NCI-H510A (cell line): ENCODE results near the gene SELENOO.
A peak's percentile ranks its signal among the peaks of the same experiment; 100 is the strongest.

Source experiments
- DNase-seq: peaks from one replicate; lab custom pipeline; 2025; lab: John Stamatoyannopoulos, UW

The SELENOO gene

DNA sequence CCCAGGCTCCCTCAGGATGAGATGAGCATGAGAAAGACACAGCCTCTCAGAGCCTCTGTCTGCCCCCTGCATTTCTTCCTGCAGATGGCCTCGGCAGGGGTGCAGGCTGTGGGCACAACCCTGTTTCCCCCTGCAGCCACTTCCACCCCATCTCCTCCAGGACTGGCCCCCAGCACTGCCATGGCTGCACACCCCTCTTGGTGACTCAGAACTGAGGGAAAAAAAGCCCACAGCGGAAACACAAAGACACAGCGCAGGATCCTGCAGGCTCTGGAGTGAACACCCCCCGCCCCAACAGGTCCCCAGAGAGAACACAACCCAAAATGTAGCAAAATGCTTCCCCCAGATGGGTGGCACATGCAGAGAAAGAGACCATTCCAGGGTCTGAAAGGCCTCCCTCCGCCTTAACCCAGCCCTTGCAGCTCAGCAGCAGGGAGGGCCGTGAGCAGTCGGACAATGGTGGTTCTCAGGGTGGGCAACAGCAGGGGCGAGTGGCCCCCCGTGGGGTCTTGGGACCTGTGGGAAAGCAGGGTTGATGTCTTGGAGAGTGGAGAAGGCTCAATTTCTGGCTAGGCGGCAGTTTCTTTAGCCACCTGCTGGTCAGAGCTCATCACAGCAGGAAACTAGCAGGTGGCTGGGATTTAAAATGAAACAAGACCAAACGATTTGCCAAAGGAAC is 36.1 kb downstream of the SELENOO start:
- no peak for DNase-seq

DNA sequence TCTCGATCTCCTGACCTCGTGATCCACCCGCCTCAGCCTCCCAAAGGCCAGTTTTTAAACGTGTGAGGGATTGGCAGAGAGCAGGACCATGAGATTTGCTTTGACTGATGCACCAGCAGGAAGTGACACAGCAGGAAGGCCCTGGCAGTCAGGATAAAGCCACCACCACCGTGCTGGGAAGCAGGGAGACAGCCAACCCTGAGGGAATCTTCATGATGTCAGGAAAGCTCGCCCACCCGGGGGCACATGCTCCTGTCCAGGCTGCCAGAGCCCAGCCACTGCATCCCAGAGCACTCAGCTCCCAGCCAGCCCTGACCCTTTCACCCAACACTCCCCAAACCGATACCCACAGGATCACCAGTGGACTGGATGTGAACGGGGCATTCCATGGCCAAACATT is 37.9 kb downstream of the SELENOO start:
- DNase-seq, result no peak

DNA sequence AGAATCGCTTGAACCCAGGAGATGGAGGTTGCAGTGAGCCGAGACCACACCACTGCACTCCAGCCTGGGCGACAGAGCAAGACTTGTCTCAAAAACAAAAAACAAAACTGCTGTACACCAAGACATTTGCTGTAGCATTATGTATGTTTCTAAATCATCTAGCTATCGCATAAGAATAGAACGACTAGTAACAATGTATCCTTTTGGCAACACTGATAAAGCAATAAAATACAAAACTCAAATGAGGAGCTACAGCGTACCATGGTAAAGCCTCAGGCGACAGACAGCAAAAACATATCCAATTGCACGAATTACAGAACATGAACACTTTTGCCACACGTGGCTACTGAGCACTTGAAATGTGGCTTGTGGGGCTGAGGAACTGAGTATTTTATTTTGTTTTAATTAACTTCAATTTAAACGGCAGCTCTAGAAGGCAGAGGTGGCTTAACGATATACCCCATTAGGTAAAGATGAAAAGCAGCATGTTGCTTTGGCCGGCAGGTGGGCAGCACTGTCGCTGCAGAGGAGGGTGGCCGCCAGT is 41.7 kb downstream of the SELENOO start:
- no peak for DNase-seq

DNA sequence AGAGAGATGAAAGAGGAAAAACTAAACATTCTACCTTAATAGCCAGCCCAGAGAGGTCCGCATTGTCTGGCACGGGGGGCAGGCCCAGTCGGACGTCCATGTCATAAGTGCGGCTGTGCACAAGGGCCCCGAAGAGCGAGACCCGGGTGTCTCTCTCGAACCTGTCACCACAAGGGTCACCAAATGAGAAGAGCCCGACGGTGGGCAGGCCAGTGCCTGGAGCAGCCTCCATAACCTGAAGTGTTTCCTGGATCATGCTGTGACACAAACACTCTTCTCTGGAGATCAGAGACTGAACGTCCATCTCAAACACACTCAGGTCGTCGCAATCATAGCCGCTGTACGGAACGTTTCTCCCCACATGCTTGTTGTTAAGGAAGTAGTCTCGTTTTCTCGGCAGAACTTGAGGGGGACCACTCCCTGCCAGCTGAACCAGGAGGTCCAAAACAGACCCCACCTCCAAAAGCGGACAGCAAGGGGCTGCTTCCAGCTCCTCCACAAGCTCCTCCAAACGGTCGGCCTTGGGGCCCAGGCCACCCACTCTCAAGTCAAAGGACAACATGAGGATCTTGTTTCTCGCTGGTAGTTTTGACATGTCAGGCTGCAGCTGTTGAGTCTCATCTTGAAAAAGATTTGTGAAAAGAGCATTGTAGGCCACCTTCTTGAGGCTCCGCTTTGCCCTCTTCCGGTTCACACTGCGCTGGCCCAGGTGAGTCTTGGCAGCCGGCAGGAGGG is 43.0 kb downstream of the SELENOO start:
- no peak for DNase-seq

DNA sequence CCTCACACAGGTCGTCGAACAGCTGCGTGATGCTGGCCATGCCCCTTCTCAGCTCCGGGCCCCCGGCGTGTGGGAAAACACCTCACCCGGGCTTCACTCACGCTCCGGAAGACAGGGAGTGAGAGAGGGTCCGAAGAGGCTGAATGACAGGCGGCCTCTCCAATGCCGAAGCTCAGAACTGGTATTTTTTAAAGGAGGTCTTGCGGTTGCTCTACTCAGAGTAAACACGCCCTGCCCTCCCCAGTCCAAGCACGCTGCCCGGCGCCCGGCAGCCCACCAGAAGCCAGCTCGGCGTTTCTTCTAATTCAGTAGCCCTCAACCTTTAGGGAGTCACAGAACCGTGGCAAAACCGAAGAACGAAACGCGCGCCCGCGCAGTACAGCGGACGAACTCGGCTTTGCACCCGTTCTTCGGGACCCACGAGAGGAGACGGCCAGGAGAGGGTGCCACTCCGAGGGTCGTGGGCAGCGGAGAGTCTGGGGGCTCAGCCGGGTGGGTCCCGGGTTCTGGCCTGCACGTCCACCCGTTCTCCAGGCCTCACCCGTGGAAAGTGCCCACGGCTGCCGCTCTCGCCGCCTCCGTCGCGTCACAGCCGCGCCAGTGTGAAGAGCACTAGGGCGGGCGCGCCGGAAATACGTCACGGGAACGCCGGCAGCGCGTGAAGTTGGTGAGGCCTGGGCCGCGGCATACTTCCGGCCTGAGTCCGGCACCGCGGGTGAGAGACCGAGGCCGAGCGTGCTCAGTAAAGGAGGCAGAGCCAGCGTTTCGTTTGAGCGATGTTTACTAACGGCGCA is 43.8 kb downstream of the SELENOO start, which contains the start of gene TUBGCP6:
Gene TUBGCP6 (minus strand): TSS at position 604 of the 794 bp plus-strand sequence. CDS start 564 bp downstream, at position 40.
- peak; percentile 76 for DNase-seq

DNA sequence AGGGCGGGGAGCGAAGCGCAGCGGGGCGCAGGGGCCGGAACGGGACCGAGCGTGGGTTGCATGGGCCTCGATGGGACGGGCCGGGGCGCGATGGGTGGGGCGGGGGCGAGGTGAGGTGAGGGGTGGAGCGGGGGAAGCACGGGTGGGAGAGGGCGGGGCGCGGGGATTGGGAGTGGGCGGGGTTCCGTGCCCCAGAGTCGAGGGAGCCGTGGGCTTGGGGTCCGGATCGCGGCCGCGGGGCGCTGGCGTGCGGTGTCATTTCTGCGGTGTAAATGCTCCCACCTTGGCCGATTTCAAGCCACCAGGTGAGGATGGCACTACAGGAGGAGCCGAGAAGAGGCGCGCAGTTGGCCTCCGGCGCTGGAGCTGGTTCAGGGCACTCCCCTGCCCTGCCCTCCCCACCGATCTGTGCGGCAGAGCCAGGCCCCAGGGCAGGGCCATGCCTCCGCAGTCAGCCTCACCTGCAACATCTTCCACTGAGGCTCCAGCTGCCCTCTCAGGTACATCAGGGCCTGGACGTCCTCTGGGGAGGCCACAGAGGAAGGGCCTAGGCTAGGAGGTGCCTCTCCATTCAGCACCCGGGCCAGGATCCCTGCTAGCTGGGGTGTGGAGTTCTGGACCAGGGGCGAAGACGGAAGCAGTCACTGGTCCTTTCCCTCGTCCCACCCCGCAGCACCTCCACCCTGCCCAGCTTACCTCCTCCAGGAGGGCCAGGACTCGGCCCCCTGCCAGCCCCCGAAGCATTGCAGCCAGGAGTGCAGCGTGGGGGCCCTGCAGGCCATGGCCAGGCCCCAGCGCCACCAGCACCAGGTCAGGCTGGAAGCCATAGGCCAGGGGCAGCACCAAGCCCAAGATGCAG is 44.6 kb downstream of the SELENOO start:
- no peak for DNase-seq

DNA sequence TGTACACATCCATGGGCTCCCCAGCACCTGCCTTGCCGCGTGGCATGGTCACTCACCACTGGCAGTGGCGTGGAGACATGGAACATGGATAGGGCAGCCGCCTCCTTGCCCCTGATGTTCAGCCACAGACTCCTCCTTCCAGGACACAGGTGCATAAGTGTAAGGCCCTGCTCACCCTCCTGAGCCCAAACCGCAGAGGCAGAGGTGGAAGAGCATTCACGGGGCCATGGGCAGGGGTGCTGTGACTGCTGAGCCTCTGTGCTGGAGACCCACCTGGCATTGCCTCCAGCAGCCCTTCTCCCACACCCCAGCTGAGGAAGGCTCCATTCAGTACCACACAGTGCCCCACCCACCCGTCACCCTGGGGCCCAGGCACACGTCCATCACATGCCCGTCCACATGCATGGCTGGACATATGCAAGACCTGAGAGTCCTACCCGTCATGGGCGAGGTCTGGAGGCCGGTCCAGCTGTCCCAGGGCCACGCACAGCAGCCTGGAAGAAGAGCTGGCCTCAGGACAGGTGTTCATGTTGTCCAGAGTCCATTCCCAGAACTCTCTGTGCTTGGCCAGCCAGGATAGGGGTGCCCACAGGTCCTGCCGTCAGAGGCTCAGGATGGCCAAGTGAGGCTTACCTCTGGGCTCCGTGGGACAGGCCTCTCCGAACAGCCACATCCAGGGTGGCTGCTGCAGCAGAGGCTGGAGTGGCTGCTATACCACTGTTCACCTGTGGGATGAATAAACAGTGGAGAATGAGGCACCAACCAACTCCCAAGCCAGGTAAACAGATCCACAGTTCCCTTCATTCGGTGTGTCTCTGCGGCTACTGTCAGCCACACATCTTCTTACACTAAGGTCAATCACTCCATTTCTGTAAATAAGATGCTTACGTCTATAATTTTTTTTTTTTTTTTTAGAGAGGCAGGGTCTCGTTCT is 45.7 kb downstream of the SELENOO start:
- DNase-seq, result no peak

DNA sequence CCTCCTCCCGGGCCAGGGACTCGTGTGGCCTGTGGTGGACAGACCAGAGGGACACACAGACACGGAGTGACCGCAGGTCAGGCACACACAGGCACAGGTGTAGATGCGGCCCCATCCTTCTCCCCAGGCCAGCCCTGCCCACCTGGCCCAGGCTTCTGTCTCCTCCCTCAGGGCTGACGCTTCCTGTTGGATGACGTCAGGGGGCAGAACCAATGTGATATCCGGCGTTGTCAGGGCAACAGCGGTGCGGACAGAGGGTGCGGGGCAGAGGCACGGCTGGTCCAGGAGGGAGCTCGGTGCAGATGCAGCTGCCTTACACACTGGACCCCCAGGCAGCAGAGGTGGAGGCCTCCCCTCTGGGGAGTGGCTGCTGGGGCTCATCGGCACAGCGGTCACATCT is 46.9 kb downstream of the SELENOO start:
- DNase-seq, result peak; percentile 78

DNA sequence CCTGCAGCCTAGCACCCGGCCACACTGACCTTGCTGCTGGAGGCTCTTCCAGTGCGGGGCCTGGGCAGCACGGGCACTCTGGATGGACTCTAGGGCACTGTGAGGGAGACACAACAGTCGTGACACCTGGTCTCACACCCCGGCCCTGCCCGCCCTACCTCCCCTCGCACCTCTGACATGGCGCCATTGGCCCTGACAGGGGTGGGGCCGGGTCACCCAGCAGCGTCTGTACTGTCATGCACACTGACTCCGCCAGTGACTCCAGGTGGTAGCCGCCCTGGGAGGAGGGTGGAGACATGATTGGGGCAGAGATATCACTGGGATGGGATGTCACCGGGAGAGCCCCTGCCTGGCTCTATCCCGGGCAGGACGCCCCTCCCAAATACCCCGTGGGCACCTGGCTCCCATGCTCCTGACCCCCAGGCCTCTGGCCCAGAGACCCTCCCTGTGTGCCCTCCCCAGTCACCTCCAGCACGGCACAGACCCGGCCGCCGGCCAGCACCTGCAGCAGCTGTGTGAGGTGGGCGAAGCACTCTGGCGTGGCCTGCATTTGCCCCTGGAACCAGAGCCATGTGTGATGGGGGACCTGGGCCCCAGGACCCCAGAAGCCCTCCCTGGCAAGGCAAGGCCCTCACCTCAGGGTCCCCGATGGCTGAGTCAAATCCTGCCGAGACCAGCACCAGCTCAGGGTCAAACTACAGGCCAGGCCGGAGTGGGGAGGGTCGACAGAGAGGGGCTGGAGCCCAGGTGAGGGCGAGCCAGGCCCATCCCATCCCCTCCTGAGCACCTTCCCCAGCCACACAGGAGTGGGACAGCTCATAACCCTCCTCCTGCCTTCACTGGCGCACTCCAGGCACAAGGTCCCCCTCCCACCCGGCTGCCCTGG is 47.6 kb downstream of the SELENOO start:
- no peak for DNase-seq

DNA sequence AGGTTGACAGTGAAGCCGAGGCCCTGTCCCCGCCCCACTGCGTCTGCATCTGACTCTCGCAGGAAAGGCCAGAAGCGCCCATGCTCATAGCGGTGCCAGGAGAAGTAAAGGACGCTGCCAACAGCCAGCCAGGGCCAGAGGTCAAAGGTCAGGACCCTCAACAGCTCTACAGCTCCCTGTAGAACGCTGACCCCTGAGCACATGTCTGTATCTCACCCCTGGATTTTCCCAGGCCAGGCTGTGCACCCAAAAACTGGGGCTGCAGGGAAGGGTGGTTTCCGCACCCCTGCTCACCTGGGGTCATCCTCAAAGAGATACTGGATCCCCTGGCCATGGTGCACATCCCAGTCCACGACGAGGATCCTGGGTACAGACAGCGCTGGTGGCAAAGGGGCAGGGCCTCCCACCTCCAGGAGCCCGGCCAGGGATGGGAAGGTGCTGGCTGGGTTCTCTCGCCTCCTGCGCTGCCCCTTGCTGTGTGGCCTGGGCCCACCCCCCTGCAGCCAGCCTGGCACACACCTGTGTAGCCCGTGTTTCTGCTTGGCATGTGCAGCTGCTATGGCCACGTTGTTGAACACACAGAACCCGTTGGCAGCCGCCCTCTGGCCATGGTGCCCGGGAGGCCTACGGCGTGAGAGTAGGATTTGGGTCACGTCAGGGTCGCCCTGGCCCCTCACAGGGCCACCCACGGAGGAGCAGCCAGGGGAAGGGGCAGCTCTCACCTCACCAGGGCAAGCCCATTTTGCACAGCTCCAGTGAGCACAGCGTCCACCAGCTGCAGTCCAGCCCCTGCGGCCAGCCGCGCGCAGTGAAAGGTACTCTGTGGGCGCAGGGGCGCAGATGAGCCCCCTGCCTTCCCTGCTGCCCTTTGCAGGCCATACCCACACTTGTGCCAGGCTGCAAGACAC is 48.8 kb downstream of the SELENOO start:
- DNase-seq, result no peak

DNA sequence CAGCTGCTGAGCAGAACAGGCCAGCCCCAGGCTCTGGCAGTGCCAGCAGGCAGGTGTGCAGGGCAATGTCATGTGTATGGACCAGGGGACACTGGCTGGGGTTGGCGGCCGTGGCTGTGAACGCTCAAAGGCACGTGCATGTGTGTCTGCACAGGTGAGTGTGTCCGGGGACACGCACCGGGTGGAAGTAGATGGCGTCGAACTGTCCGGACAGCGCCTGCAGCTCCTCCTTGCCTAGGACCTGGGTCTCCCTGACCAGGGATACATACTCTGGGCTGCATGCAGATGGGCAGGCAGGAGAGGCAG is 49.4 kb downstream of the SELENOO start:
- DNase-seq, result no peak

DNA sequence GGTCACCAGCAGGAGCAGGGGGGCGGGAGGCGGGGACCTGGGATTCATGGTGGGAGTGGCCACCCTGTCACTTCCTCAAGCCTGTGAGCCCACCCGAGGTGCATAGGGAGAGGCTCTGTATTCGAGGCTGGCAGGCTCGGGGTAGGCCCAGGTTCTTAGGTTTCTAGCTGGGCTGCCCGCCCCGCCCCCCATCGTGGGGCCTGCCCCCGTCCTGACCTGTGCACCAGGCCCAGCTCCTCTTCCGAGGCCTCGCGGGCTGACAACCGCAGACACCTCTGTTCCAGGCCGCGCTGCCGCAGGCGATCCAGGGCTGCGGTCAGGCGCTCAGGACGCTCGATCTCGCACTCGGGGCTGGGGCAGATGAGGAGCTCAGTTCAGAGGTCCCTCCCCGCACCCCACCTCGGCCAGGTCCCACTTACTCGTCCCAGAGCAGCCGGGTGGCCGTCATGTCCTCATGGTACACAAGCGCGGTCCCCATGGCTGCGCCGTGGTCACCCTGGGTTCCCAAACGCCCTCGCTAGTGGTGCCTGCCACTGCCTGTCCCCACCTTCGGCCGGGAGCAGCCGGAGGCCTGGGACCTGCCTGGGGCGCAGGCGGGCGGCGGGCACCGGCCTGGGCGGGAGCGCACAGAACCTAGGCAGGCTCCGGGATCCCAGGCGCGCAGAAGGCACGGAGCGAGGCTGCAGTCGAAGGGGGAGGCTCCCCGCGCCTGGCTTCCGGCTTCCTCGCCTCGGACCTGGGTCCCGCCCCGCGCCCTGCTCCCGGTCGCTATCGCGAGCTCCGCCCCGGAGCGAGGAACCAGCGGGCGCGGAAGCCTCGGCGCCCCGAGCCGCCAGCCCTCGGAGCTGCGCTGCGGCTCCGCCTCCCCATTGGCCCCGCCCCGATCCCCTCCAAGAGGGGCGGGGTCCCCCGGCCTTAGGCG is 50.0 kb downstream of the SELENOO start, which contains the start of gene HDAC10:
Gene HDAC10 (minus strand): TSS at position 711 of the 922 bp plus-strand sequence. CDS start 233 bp downstream, at position 478.
- DNase-seq, result peak; percentile 68

DNA sequence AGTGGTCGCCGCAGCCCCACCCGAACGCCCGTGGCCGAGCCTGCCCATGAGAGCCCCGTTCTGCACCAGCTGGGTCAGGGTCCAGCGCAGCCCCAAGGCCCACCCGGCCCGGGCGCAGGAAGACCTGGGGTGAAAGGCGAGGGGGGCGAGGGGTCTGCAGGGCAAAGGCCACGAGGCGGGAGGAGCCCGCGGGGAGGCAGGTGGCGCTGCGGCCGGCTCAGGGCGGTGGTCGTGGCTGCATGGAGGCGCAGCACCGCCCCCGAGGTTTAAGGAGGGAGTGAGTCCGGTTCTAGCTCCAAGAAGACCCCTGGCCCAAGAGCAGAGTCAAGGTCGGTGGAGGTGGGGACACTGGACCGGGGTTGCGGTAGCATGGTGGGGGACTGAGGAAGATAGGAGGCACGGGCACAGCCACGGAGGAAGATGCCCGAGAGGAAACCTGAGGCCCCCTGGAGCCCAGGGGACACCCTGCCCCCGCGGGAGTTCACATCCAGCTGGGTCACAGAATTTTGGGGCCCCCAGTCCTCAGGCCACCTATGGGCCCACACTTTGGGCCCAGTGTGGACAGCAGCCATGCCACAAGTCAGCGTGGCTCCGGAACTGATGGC is 50.8 kb downstream of the SELENOO start:
- DNase-seq, result no peak

DNA sequence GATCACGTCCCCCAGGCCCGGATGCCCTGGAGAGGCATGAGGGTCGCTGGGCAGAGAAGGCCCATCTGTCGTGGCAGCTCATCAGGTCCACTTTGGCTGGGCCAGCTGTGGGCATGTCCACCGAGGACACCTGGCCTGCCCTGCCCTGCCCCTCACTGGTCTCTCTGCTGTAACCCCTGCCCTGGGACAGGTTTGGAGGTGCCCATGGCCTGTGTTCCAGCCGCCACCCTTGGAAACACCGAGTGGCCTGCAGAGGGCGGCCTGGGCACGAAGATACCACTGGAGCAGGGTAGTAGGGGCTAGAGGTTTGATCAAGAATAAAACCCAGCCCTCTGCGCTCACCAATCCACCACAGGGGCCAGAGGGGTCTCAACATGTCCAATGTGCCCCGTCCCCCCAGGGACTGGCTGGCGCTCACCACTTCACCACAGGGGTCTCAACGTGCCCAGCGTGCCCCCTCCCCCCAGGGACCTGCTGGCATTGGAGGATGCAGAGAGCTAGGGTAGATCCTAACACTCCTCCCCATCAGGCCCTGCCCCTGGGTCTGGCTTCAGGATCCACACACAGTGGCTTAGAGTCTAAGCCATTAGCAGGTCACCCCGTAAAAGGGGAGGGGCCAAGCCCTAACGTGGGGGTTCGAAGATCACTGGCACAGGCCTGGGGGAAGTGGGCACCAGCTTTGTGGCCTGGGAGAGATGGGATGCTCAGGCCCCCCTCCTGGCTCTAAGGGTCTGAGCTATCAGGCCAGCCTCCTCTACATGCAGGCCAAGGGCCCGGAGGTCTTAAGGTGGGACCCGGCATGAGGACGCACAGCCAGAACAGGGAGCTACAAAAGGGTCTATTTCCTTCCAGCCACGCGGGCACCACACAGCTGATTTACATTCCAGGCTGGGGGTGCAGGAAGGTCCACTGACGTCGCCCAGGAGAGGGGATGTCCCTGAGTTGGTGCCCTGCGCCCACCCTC is 51.6 kb downstream of the SELENOO start:
- DNase-seq, result no peak

DNA sequence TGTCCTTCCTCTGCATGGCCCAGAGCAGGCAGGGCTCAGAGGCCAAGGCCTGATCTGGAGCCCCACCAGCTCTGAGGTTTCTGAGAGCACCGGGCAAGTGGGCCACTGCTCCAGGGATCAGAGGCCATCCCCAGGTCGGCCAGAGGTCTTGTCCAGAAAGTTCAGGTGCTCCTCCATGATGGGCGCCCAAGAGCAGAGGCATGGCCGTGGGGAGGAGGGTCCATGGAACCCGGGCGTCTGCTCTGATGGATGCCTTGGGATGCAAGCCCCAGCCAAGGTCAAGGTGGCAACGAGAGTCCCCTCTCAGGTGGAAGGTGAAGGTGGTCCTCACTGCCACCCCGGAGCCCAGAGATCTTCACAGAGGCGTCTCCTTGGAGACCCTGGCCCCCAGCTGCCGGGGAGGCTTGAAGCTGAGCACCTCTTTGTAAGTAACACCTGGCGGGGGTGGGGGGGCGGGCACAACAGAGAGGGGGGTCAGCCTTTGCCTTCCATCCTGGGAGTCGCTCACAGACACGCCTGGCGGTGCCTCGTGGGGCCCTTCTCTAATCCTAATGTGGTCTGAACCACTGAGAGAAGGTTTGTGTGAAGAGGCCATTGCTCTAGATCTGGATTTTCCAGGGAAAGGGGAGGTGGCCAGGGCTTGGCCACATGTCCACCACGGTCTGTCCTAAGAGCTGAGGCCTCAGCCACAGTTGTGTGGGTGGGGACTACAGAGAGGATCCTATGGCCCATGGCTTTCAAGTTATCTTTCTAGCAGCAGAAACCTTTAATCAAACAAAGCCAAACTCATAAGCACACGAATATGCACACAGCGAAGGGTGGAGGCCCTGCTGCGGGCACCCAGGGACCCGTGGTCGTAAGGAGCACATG is 52.5 kb downstream of the SELENOO start:
- DNase-seq, result no peak
